Thyroid gland (tissue), 4 donors: ENCODE data around the gene ARMC5.

ENCODE experiments used
- POLR2A ChIP-seq, 2 donors: fragments of 450-650 bp; IDR thresholded peaks; one replicate each; pipeline ENCODE4 v1.6.1; 2017; ENCODE audit warnings: antibody characterized with exemption in 2 of 2, mild to moderate bottlenecking in 2 of 2, moderate library complexity in 1 of 2
- TF ChIP-seq, protein P1 (sequence below), 6 experiments: fragments of 200-600 bp in 3 of 6; fragments of 450-650 bp in 3 of 6; sonication (generic) in 3 of 6; IDR thresholded peaks; one replicate each; pipeline ENCODE4 v1.5.1; 2016 to 2019; ENCODE audit warnings: antibody characterized with exemption in 6 of 6, mild to moderate bottlenecking in 2 of 6, inconsistent platforms in 1 of 6, moderate library complexity in 1 of 6

DNA sequence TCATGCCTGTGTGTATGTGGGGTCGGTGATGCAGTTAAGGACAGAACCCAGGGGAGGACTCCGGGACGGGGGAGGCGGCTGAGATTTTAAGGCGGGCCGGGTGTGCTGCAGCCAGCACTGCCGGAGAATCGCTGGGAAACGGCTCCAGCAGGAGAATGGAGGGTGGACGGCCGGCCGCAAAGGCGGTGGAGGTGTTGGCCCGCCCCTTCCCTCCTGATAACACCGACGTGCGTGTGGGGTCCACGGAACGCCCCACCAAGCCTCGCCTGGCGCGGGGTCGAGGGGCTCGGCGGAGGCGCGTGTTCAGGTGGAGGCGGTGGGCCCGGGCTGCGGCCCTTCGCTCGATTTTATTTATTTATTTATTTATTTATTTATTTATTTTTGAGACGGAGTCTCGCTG, 17.3 kb upstream of the ARMC5 start:
- TF ChIP-seq, protein P1, sequence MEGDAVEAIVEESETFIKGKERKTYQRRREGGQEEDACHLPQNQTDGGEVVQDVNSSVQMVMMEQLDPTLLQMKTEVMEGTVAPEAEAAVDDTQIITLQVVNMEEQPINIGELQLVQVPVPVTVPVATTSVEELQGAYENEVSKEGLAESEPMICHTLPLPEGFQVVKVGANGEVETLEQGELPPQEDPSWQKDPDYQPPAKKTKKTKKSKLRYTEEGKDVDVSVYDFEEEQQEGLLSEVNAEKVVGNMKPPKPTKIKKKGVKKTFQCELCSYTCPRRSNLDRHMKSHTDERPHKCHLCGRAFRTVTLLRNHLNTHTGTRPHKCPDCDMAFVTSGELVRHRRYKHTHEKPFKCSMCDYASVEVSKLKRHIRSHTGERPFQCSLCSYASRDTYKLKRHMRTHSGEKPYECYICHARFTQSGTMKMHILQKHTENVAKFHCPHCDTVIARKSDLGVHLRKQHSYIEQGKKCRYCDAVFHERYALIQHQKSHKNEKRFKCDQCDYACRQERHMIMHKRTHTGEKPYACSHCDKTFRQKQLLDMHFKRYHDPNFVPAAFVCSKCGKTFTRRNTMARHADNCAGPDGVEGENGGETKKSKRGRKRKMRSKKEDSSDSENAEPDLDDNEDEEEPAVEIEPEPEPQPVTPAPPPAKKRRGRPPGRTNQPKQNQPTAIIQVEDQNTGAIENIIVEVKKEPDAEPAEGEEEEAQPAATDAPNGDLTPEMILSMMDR (IDR thresholded peaks at IDR 0.05), result no peak
- no peak for TF ChIP-seq POLR2A (IDR thresholded peaks at IDR 0.05)
